Mucosa of rectum (tissue), 2 donors: ENCODE measurements around the gene C12orf75.

ENCODE experiments used
- H3K27ac ChIP-seq, 2 donors: one replicate each; pipeline ENCODE4 v1.7.0; 2013; ENCODE audit warnings: inconsistent platforms in 2 of 2, low read depth in 2 of 2, low read length in 2 of 2
- H3K27me3 ChIP-seq, 2 donors: one replicate each; pipeline ENCODE4 v1.7.0; 2013; ENCODE audit warnings: low read length in 2 of 2; ENCODE audit not compliant: control insufficient read depth in 2 of 2, insufficient read depth in 2 of 2
- H3K36me3 ChIP-seq, 2 donors: one replicate each; pipeline ENCODE4 v1.7.0; 2013; ENCODE audit warnings: low read length in 2 of 2; ENCODE audit not compliant: control insufficient read depth in 2 of 2, insufficient read depth in 2 of 2
- H3K4me1 ChIP-seq, 2 donors: one replicate each; pipeline ENCODE4 v1.7.0; 2013; ENCODE audit warnings: low read length in 2 of 2, mild to moderate bottlenecking in 1 of 2; ENCODE audit not compliant: control insufficient read depth in 2 of 2, insufficient read depth in 2 of 2
- H3K4me3 ChIP-seq, 2 donors: one replicate each; pipeline ENCODE4 v1.7.0; 2013; ENCODE audit warnings: low read length in 2 of 2
- H3K9ac ChIP-seq, 2 donors: one replicate each; pipeline ENCODE4 v1.7.0; 2013; ENCODE audit warnings: low read length in 2 of 2, low read depth in 1 of 2, mild to moderate bottlenecking in 1 of 2
- H3K9me3 ChIP-seq, 2 donors: one replicate each; pipeline ENCODE4 v1.7.0; 2013; ENCODE audit warnings: low read length in 2 of 2; ENCODE audit not compliant: control insufficient read depth in 2 of 2
- donor health status: healthy.
- donor health status: Normal muscosa, but diverticular disease.

The C12orf75 gene

GRCh38 chr12:105348142-105348541 lies 17.7 kb downstream of the C12orf75 start:
- peaks cover 0 to 5% of the 10 kb centered on the region in 2 donors for H3K4me1 ChIP-seq

GRCh38 chr12:105348561-105348960 lies 18.1 kb downstream of the C12orf75 start:
- Histone ChIP-seq H3K4me3 (no peak overlapping the region), H3K27ac (no peak overlapping the region), H3K36me3 (no peaks in the 10 kb centered on the region)

More at GRCh38 chr12:105348142-105348541, 17.7 kb downstream of the C12orf75 start:
- Histone ChIP-seq H3K27ac (no peak overlapping the region), H3K9ac (no peak overlapping the region), H3K9me3 (no peaks in the 10 kb centered on the region), H3K36me3 (no peaks in the 10 kb centered on the region), H3K4me3 (no peak overlapping the region), H3K27me3 (no peaks in the 10 kb centered on the region)

GRCh38 chr12:105349138-105349537 lies 18.6 kb downstream of the C12orf75 start:
- Histone ChIP-seq H3K9me3 (no peaks in the 10 kb centered on the region), H3K4me3 (no peak overlapping the region), H3K27ac (no peak overlapping the region), H3K36me3 (no peaks in the 10 kb centered on the region), H3K27me3 (no peaks in the 10 kb centered on the region), H3K4me1 (peaks cover 0 to 6% of the 10 kb centered on the region in 2 donors), H3K9ac (no peak overlapping the region)

More at GRCh38 chr12:105348561-105348960, 18.1 kb downstream of the C12orf75 start:
- peaks cover 0 to 6% of the 10 kb centered on the region in 2 donors for H3K4me1 ChIP-seq
- H3K9ac ChIP-seq: no peak overlapping the region
- H3K9me3 ChIP-seq: no peaks in the 10 kb centered on the region
- no peaks in the 10 kb centered on the region for H3K27me3 ChIP-seq

- H3K9me3 ChIP-seq: no peaks in the 10 kb centered on the region
- H3K27me3 ChIP-seq: no peaks in the 10 kb centered on the region
- H3K9ac ChIP-seq: no peak overlapping the region
- H3K27ac ChIP-seq: no peak overlapping the region
- no peaks in the 10 kb centered on the region for H3K36me3 ChIP-seq
- H3K4me3 ChIP-seq: no peak overlapping the region
- H3K4me1 ChIP-seq: peaks cover 0 to 6% of the 10 kb centered on the region in 2 donors
These were observed 21.0 kb downstream of the C12orf75 start for GRCh38 chr12:105351523-105351922.

GRCh38 chr12:105352052-105352451 lies 21.6 kb downstream of the C12orf75 start:
- H3K36me3 ChIP-seq: no peaks in the 10 kb centered on the region
- no peak overlapping the region for H3K27ac ChIP-seq
- H3K9me3 ChIP-seq: no peaks in the 10 kb centered on the region
- H3K4me1 ChIP-seq: peaks cover 0 to 6% of the 10 kb centered on the region in 2 donors
- H3K27me3 ChIP-seq: no peaks in the 10 kb centered on the region
- no peak overlapping the region for H3K4me3 ChIP-seq
- H3K9ac ChIP-seq: no peak overlapping the region

- Histone ChIP-seq H3K27me3 (no peaks in the 10 kb centered on the region), H3K4me1 (peaks cover 0 to 6% of the 10 kb centered on the region in 2 donors), H3K4me3 (no peak overlapping the region), H3K9ac (no peak overlapping the region), H3K9me3 (no peaks in the 10 kb centered on the region), H3K36me3 (no peaks in the 10 kb centered on the region), H3K27ac (no peak overlapping the region)
These were observed 22.6 kb downstream of the C12orf75 start for GRCh38 chr12:105352940-105353635.

GRCh38 chr12:105355752-105356151 lies 25.3 kb downstream of the C12orf75 start:
- Histone ChIP-seq H3K27ac (no peak overlapping the region), H3K36me3 (no peaks in the 10 kb centered on the region), H3K9me3 (no peaks in the 10 kb centered on the region), H3K4me1 (peaks cover 0 to 6% of the 10 kb centered on the region in 2 donors), H3K4me3 (no peak overlapping the region), H3K9ac (no peak overlapping the region), H3K27me3 (no peaks in the 10 kb centered on the region)

- Histone ChIP-seq H3K27ac (no peak overlapping the region), H3K36me3 (no peaks in the 10 kb centered on the region), H3K9ac (no peak overlapping the region), H3K9me3 (no peaks in the 10 kb centered on the region), H3K4me1 (peaks cover 0 to 6% of the 10 kb centered on the region in 2 donors), H3K4me3 (peak overlapping the region in 1 of 2 donors; percentile 4), H3K27me3 (no peaks in the 10 kb centered on the region)
These were observed 26.7 kb downstream of the C12orf75 start for GRCh38 chr12:105357162-105357691.

- no peaks in the 10 kb centered on the region for H3K36me3 ChIP-seq
- H3K9me3 ChIP-seq: no peaks in the 10 kb centered on the region
- H3K9ac ChIP-seq: no peak overlapping the region
- no peaks in the 10 kb centered on the region for H3K4me1 ChIP-seq
- H3K27ac ChIP-seq: no peak overlapping the region
- no peaks in the 10 kb centered on the region for H3K27me3 ChIP-seq
- no peak overlapping the region for H3K4me3 ChIP-seq
These were observed 28.3 kb downstream of the C12orf75 start for GRCh38 chr12:105358789-105359188.

- Histone ChIP-seq H3K4me1 (no peaks in the 10 kb centered on the region), H3K27me3 (no peaks in the 10 kb centered on the region), H3K4me3 (no peak overlapping the region), H3K9me3 (no peaks in the 10 kb centered on the region), H3K27ac (no peak overlapping the region), H3K36me3 (no peaks in the 10 kb centered on the region), H3K9ac (no peak overlapping the region)
These were observed 29.4 kb downstream of the C12orf75 start for GRCh38 chr12:105359856-105360255.
